CD4-positive, alpha-beta memory T cell (primary cell): ENCODE data around the gene COMMD9. TPM values are rescaled to one million over a fixed set of nuclear protein-coding genes. Genes with fewer than 3 reads are reported as not detected.

Source experiments
- CTCF ChIA-PET: fragments of 350-600 bp; sonication (Branson Sonifier 250); formaldehyde crosslinking; loops from one replicate; lab custom pipeline; 2021; ENCODE audit warnings: inconsistent platforms; ENCODE audit not compliant: partially characterized antibody; lab: Charles Lee
- POLR2A ChIA-PET: fragments of 350-600 bp; sonication (Branson Sonifier 250); formaldehyde crosslinking; loops from one replicate; lab custom pipeline; 2021; ENCODE audit not compliant: partially characterized antibody; lab: Charles Lee
- DNase-seq, 5 donors: peaks; one replicate each; pipeline versions ENCODE4 v3.0.0 to v3.0.0-alpha.2; 2020 to 2022; ENCODE audit warnings: mixed read lengths in 1 of 5
- H3K27ac ChIP-seq: one replicate; pipeline ENCODE4 v1.7.0; 2013; ENCODE audit warnings: low read depth, low read length
- H3K27me3 ChIP-seq: 2 replicates; pipeline ENCODE4 v1.7.0; 2013; ENCODE audit warnings: mild to moderate bottlenecking, low read length, moderate library complexity; ENCODE audit not compliant: insufficient read depth
- H3K36me3 ChIP-seq: 2 replicates; pipeline ENCODE4 v1.7.0; 2013; ENCODE audit warnings: mild to moderate bottlenecking, low read length, moderate library complexity; ENCODE audit not compliant: insufficient read depth
- H3K4me1 ChIP-seq: 2 replicates; pipeline ENCODE4 v1.7.0; 2013; ENCODE audit warnings: mild to moderate bottlenecking, low read length, moderate library complexity; ENCODE audit not compliant: insufficient read depth
- H3K4me3 ChIP-seq, 2 donors: one replicate each; pipeline ENCODE4 v1.7.0; 2013; ENCODE audit warnings: low read length in 2 of 2, mild to moderate bottlenecking in 1 of 2
- H3K9me3 ChIP-seq, 2 donors: one replicate each; pipeline ENCODE4 v1.7.0; 2013; ENCODE audit warnings: low read length in 2 of 2, control low read depth in 1 of 2; ENCODE audit not compliant: control insufficient read depth in 1 of 2
- H3K27ac Mint-ChIP-seq, 7 donors: one replicate each; pipeline ENCODE4 v1.8.0; 2020 to 2021; ENCODE audit warnings: mixed read lengths in 7 of 7, mild to moderate bottlenecking in 6 of 7, inconsistent platforms in 3 of 7, moderate library complexity in 3 of 7
- H3K27me3 Mint-ChIP-seq, 2 donors: one replicate each; pipeline ENCODE4 v1.8.0; 2020 to 2021; ENCODE audit warnings: mixed read lengths in 2 of 2
- H3K36me3 Mint-ChIP-seq, 2 donors: one replicate each; pipeline ENCODE4 v1.8.0; 2020 to 2021; ENCODE audit warnings: mixed read lengths in 2 of 2, inconsistent platforms in 1 of 2, mild to moderate bottlenecking in 1 of 2
- H3K4me1 Mint-ChIP-seq, 4 donors: one replicate each; pipeline ENCODE4 v1.8.0; 2020 to 2021; ENCODE audit warnings: mixed read lengths in 4 of 4, mild to moderate bottlenecking in 1 of 4
- H3K4me3 Mint-ChIP-seq, 8 donors: one replicate each; pipeline ENCODE4 v1.8.0; 2020 to 2021; ENCODE audit warnings: mixed read lengths in 8 of 8, mild to moderate bottlenecking in 7 of 8, moderate library complexity in 6 of 8, inconsistent platforms in 3 of 8
- H3K9me3 Mint-ChIP-seq, 8 donors: one replicate each; pipeline ENCODE4 v1.8.0; 2020 to 2021; ENCODE audit warnings: mixed read lengths in 8 of 8, mild to moderate bottlenecking in 5 of 8, inconsistent platforms in 3 of 8, moderate library complexity in 1 of 8
- intact Hi-C: fragments of 100-400 bp; cut with micrococcal nuclease; formaldehyde crosslinking; loops from one replicate; pipeline ENCODE4 v1.15.1; 2023
- polyA plus RNA-seq, 2 donors: library from polyadenylated mRNA; unstranded; fragments of 300-500 nt; fragmentation: Illumina TruSeq; gene quantifications; one replicate each; pipeline ENCODE4 v1.2.3, GENCODE V29; 2021
- total RNA-seq, 2 experiments: library from RNA; stranded (reverse); gene quantifications; one replicate each; pipeline ENCODE4 v1.2.3, GENCODE V29; 2021

Gene COMMD9
- total and polyA plus RNA-seq, 4 experiments from 2014 or later, result 33.9 to 91.7 (median 54.4) TPM

DNA sequence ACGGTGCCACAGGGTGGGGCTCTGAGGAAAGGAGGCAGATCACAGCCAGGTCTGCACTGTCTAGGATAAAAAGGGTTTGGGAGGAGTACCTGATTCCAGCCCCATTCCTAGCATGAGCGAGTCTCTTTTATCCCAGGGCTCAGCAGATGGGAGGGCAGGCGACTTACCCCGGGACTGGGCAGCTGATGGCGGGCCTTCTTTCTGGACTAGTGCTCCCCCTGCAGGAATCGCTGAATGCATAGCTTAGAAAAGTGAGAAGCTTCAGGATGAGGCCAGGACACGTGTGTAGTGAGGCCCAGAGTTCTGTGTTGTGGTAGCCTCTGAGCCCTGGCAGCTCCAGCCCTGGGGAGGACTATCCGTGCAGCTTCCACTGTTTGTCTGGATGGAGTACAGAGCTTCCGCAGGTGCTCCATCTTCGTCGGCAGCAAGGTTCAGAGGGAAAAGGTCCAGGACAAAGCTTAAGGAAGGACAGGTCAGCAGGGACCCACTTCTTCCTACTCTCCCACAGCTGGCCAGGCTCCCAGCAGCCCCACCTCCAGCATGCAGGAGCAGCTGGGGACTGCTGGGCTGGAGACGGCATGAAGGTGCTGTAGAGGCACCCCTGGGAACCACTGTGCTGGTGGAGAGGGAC, 30.4 kb downstream of the COMMD9 start:
- no peak overlapping the region for H3K4me3 ChIP-seq
- Mint-ChIP-seq H3K4me3 (no peak overlapping the region), H3K27ac (no peak overlapping the region), H3K36me3 (no peaks in the 10 kb centered on the region), H3K4me1 (no peaks in the 10 kb centered on the region), H3K27me3 (peaks cover 17 to 30% of the 10 kb centered on the region in 2 donors), H3K9me3 (peaks cover 0 to 4% (median 0%) of the 10 kb centered on the region in 8 donors)
- CTCF ChIA-PET, result interaction anchor here (0.7 to 1.5 kb wide), 4 partner anchors 9 to 648 kb away, joined by 3 to 4 read pairs (median 4); no protein-coding TSS in a partner anchor
- H3K27ac ChIP-seq, result no peak overlapping the region
- H3K27me3 ChIP-seq, result no peaks in the 10 kb centered on the region
- H3K9me3 ChIP-seq, result no peaks in the 10 kb centered on the region
- POLR2A ChIA-PET, result no interaction called here
- intact Hi-C loops, result no loop called here
- no peak for DNase-seq
- H3K36me3 ChIP-seq, result no peaks in the 10 kb centered on the region
- H3K4me1 ChIP-seq, result no peaks in the 10 kb centered on the region

GRCh38 chr11:36257351-36257750, 31.9 kb downstream of the COMMD9 start:
- intact Hi-C loops, result no loop called here
- POLR2A ChIA-PET, result no interaction called here
- H3K4me1 ChIP-seq, result no peaks in the 10 kb centered on the region
- no peak overlapping the region for H3K27ac ChIP-seq
- H3K9me3 ChIP-seq, result no peaks in the 10 kb centered on the region
- Mint-ChIP-seq H3K9me3 (peaks cover 0 to 4% (median 0%) of the 10 kb centered on the region in 8 donors), H3K27me3 (peaks cover 17 to 27% of the 10 kb centered on the region in 2 donors), H3K36me3 (no peaks in the 10 kb centered on the region), H3K4me3 (no peak overlapping the region), H3K4me1 (no peaks in the 10 kb centered on the region), H3K27ac (no peak overlapping the region)
- no peak for DNase-seq
- H3K27me3 ChIP-seq, result no peaks in the 10 kb centered on the region
- no peaks in the 10 kb centered on the region for H3K36me3 ChIP-seq
- H3K4me3 ChIP-seq, result no peak overlapping the region
- CTCF ChIA-PET, result interaction anchor here (1.5 to 3.6 kb wide), 2 partner anchors 10 to 435 kb away, joined by 4 to 24 read pairs; no protein-coding TSS in a partner anchor

DNA sequence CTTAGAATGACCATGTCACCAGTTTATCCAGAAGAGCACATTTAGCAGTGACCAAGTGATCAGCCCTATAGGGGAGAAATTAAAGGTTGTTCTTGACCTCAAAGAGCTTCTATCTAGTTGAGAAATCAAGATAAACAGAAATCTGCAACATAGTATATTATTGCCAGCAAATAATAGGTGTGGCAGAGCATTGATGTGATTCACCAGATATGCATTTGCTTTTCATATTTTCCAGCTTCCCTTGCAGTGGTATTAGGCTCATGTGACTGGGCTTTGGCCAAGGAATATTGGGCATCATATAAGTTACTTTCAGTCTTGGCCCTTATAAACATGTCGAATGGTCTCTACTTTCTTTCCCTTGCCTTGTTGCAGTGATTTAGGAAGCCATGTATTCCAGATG, 34.5 kb downstream of the COMMD9 start:
- DNase-seq, result no peak
- Histone ChIP-seq H3K27me3 (no peaks in the 10 kb centered on the region), H3K4me1 (no peaks in the 10 kb centered on the region), H3K4me3 (no peak overlapping the region), H3K36me3 (no peaks in the 10 kb centered on the region), H3K9me3 (no peaks in the 10 kb centered on the region), H3K27ac (no peak overlapping the region)
- H3K27ac Mint-ChIP-seq, result no peak overlapping the region
- H3K4me1 Mint-ChIP-seq, result no peaks in the 10 kb centered on the region
- POLR2A ChIA-PET, result no interaction called here
- no peak overlapping the region for H3K4me3 Mint-ChIP-seq
- H3K36me3 Mint-ChIP-seq, result no peaks in the 10 kb centered on the region
- intact Hi-C loops, result no loop called here
- CTCF ChIA-PET, result interaction anchor here (1.1 to 4.7 kb wide), 3 partner anchors 9 to 12 kb away, joined by 3 to 24 read pairs (median 18); no protein-coding TSS in a partner anchor
- H3K9me3 Mint-ChIP-seq, result peaks cover 0 to 4% (median 0%) of the 10 kb centered on the region in 8 donors
- H3K27me3 Mint-ChIP-seq, result peaks cover 25 to 29% of the 10 kb centered on the region in 2 donors

- no peak overlapping the region for H3K27ac Mint-ChIP-seq
- H3K36me3 ChIP-seq, result no peaks in the 10 kb centered on the region
- H3K27me3 Mint-ChIP-seq, result peaks cover 20 to 29% of the 10 kb centered on the region in 2 donors
- H3K27me3 ChIP-seq, result no peaks in the 10 kb centered on the region
- no peaks in the 10 kb centered on the region for H3K4me1 Mint-ChIP-seq
- H3K27ac ChIP-seq, result no peak overlapping the region
- DNase-seq, result no peak
- POLR2A ChIA-PET, result no interaction called here
- no peaks in the 10 kb centered on the region for H3K4me1 ChIP-seq
- H3K4me3 ChIP-seq, result no peak overlapping the region
- H3K9me3 ChIP-seq, result no peaks in the 10 kb centered on the region
- H3K4me3 Mint-ChIP-seq, result no peak overlapping the region
- intact Hi-C loops, result no loop called here
- no peaks in the 10 kb centered on the region for H3K36me3 Mint-ChIP-seq
- CTCF ChIA-PET, result interaction anchor here (4.7 kb wide), 1 partner anchor 13 kb away, joined by 18 read pairs; no protein-coding TSS in a partner anchor
- peaks cover 0 to 4% (median 0%) of the 10 kb centered on the region in 8 donors for H3K9me3 Mint-ChIP-seq
Observed at GRCh38 chr11:36253238-36253637, 36.0 kb downstream of the COMMD9 start.

DNA sequence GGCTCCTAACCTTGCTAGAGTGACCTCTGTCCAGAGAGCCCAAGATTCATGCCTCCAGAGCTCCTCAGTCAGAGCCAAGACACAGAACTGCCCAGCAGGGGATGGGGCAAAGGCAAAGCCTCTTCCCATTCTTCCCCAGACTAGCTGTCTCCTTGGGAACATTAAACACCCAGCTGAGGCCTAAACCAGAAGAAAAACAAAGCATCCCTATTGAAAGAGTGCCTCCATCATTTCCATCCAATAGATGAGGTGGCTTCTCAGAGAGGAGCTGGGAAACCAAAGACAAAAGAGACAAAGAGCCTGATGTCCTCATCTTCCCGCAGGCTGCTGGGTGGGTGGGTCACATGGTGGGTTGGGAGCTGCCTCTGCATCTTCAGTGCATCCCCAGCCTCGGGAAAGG, 37.4 kb downstream of the COMMD9 start:
- Histone ChIP-seq H3K9me3 (no peaks in the 10 kb centered on the region), H3K36me3 (no peaks in the 10 kb centered on the region), H3K27ac (no peak overlapping the region), H3K4me1 (no peaks in the 10 kb centered on the region), H3K4me3 (no peak overlapping the region), H3K27me3 (no peaks in the 10 kb centered on the region)
- POLR2A ChIA-PET, result no interaction called here
- peaks cover 20 to 32% of the 10 kb centered on the region in 2 donors for H3K27me3 Mint-ChIP-seq
- no peak for DNase-seq
- no peaks in the 10 kb centered on the region for H3K4me1 Mint-ChIP-seq
- H3K4me3 Mint-ChIP-seq, result no peak overlapping the region
- H3K9me3 Mint-ChIP-seq, result peaks cover 0 to 4% (median 0%) of the 10 kb centered on the region in 8 donors
- no peak overlapping the region for H3K27ac Mint-ChIP-seq
- intact Hi-C loops, result no loop called here
- CTCF ChIA-PET, result interaction anchor here (4.7 kb wide), 1 partner anchor 14 kb away, joined by 18 read pairs; no protein-coding TSS in a partner anchor
- no peaks in the 10 kb centered on the region for H3K36me3 Mint-ChIP-seq

- Mint-ChIP-seq H3K4me1 (no peaks in the 10 kb centered on the region), H3K27me3 (peaks cover 21 to 48% of the 10 kb centered on the region in 2 donors), H3K9me3 (peaks cover 0 to 4% (median 0%) of the 10 kb centered on the region in 8 donors), H3K4me3 (no peak overlapping the region), H3K27ac (no peak overlapping the region), H3K36me3 (no peaks in the 10 kb centered on the region)
- Histone ChIP-seq H3K4me3 (no peak overlapping the region), H3K27me3 (no peaks in the 10 kb centered on the region), H3K27ac (no peak overlapping the region), H3K36me3 (no peaks in the 10 kb centered on the region), H3K4me1 (no peaks in the 10 kb centered on the region), H3K9me3 (no peaks in the 10 kb centered on the region)
- ChIA-PET POLR2A (no interaction called here), CTCF (interaction anchor here (1.1 to 2.6 kb wide), 2 partner anchors 10 to 17 kb away, joined by 3 to 9 read pairs; no protein-coding TSS in a partner anchor)
- intact Hi-C loops, result no loop called here
- no peak for DNase-seq
Observed at GRCh38 chr11:36249246-36249645, 40.0 kb downstream of the COMMD9 start.

DNA sequence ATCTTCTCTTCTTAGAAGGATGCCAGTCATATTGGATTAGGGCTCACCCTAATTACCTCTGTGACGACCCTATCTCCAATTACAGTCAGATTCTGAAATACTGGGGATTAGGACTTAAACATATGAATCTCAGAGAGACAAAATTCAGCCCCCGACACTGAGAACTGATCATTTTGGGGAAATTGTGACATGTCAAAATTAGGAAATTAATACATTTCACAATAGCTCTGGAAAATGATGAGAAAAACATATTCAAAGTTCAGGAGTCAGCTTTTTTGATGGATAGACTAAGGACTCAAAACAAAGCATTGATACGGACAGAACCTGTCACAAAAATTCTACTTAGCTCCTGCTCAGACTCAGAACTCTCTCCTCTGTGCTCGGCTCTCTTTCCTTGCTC, 40.8 kb downstream of the COMMD9 start:
- H3K27me3 Mint-ChIP-seq, result peaks cover 19 to 52% of the 10 kb centered on the region in 2 donors
- H3K4me3 Mint-ChIP-seq, result no peak overlapping the region
- H3K4me1 ChIP-seq, result no peaks in the 10 kb centered on the region
- no peaks in the 10 kb centered on the region for H3K4me1 Mint-ChIP-seq
- H3K9me3 Mint-ChIP-seq, result peaks cover 0 to 4% (median 0%) of the 10 kb centered on the region in 8 donors
- H3K9me3 ChIP-seq, result no peaks in the 10 kb centered on the region
- H3K4me3 ChIP-seq, result no peak overlapping the region
- intact Hi-C loops, result no loop called here
- no peaks in the 10 kb centered on the region for H3K36me3 ChIP-seq
- H3K27ac ChIP-seq, result no peak overlapping the region
- no peak overlapping the region for H3K27ac Mint-ChIP-seq
- DNase-seq, result no peak
- no peaks in the 10 kb centered on the region for H3K36me3 Mint-ChIP-seq
- H3K27me3 ChIP-seq, result no peaks in the 10 kb centered on the region
- ChIA-PET POLR2A (no interaction called here), CTCF (interaction anchor here (2.6 kb wide), 1 partner anchor 17 kb away, joined by 9 read pairs; no protein-coding TSS in a partner anchor)
